HEK293 (cell line): ENCODE measurements around the gene EPHB1.

Source experiments
- CTCF ChIP-seq: fragments of 450-650 bp; formaldehyde crosslinking; IDR thresholded peaks from 2 replicates; pipeline ENCODE4 v1.5.1; 2016; ENCODE audit warnings: missing biosample characterization, missing genetic modification characterization
- EGR2 ChIP-seq: fragments of 450-650 bp; formaldehyde crosslinking; IDR thresholded peaks from 2 replicates; pipeline ENCODE4 v1.5.1; 2016; ENCODE audit warnings: low read depth, missing biosample characterization, missing genetic modification characterization
- KLF10 ChIP-seq: fragments of 450-650 bp; IDR thresholded peaks from 2 replicates; pipeline ENCODE4 v1.5.1; 2018; ENCODE audit warnings: missing biosample characterization, mild to moderate bottlenecking, missing genetic modification characterization
- PRDM6 ChIP-seq: fragments of 450-650 bp; formaldehyde crosslinking; IDR thresholded peaks from 2 replicates; pipeline ENCODE4 v1.5.1; 2017; ENCODE audit warnings: missing biosample characterization, missing genetic modification characterization
- ZNF146 ChIP-seq: fragments of 450-650 bp; formaldehyde crosslinking; IDR thresholded peaks from 2 replicates; pipeline ENCODE4 v1.5.1; 2016; ENCODE audit warnings: missing biosample characterization, missing genetic modification characterization
- ZNF19 ChIP-seq: fragments of 450-650 bp; formaldehyde crosslinking; IDR thresholded peaks from 2 replicates; pipeline ENCODE4; 2016; ENCODE audit warnings: missing biosample characterization, missing genetic modification characterization, low read depth
- ZNF292 ChIP-seq: fragments of 450-650 bp; formaldehyde crosslinking; IDR thresholded peaks from 2 replicates; pipeline ENCODE4 v1.5.1; 2016; ENCODE audit warnings: low read depth, missing biosample characterization, missing genetic modification characterization, borderline replicate concordance
- ZNF596 ChIP-seq: fragments of 450-650 bp; IDR thresholded peaks from 2 replicates; pipeline ENCODE4 v1.5.0; 2018; ENCODE audit warnings: missing biosample characterization, mild to moderate bottlenecking, missing genetic modification characterization, moderate library complexity
- ZNF785 ChIP-seq: fragments of 450-650 bp; formaldehyde crosslinking; IDR thresholded peaks from 2 replicates; pipeline ENCODE4 v1.5.1; 2016; ENCODE audit warnings: missing biosample characterization, missing genetic modification characterization
- ZSCAN30 ChIP-seq: fragments of 450-650 bp; IDR thresholded peaks from 2 replicates; pipeline ENCODE4 v1.5.1; 2018; ENCODE audit warnings: missing biosample characterization, mild to moderate bottlenecking, missing genetic modification characterization, moderate library complexity
- TF ChIP-seq, protein P1 (sequence below): fragments of 450-650 bp; formaldehyde crosslinking; IDR thresholded peaks from 2 replicates; pipeline ENCODE4 v1.5.1; 2016; ENCODE audit warnings: missing biosample characterization, missing genetic modification characterization
- TF ChIP-seq, protein P2 (sequence below): sonication (generic); formaldehyde crosslinking; IDR thresholded peaks from 2 replicates; pipeline ENCODE4 v1.8.1; 2022; ENCODE audit warnings: mild to moderate bottlenecking, moderate library complexity, missing genetic modification reagents

GRCh38 chr3:134833453-134834163, 38.5 kb downstream of the EPHB1 start:
- TF ChIP-seq ZNF785 (no peak), ZNF596 (tag by site-specific recombination) (no peak), CTCF (tag by site-specific recombination) (no peak), ZNF19 (tag by site-specific recombination) (no peak), EGR2 (tag by site-specific recombination) (no peak), ZNF146 (tag by site-specific recombination) (no peak), ZSCAN30 (tag by site-specific recombination) (no peak), PRDM6 (tag by site-specific recombination) (no peak), KLF10 (tag by site-specific recombination) (no peak), ZNF292 (tag by site-specific recombination) (no peak)
- TF ChIP-seq, protein P1, sequence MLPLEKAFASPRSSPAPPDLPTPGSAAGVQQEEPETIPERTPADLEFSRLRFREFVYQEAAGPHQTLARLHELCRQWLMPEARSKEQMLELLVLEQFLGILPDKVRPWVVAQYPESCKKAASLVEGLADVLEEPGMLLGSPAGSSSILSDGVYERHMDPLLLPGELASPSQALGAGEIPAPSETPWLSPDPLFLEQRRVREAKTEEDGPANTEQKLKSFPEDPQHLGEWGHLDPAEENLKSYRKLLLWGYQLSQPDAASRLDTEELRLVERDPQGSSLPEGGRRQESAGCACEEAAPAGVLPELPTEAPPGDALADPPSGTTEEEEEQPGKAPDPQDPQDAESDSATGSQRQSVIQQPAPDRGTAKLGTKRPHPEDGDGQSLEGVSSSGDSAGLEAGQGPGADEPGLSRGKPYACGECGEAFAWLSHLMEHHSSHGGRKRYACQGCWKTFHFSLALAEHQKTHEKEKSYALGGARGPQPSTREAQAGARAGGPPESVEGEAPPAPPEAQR: no peak
- TF ChIP-seq, protein P2, sequence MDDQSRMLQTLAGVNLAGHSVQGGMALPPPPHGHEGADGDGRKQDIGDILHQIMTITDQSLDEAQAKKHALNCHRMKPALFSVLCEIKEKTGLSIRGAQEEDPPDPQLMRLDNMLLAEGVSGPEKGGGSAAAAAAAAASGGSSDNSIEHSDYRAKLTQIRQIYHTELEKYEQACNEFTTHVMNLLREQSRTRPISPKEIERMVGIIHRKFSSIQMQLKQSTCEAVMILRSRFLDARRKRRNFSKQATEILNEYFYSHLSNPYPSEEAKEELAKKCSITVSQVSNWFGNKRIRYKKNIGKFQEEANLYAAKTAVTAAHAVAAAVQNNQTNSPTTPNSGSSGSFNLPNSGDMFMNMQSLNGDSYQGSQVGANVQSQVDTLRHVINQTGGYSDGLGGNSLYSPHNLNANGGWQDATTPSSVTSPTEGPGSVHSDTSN (CRISPR knock-in tag): no peak
